Stimulated activated naive CD4-positive, alpha-beta T cell (primary cell): Measurements from ENCODE around the gene SLC19A1.

ENCODE experiments used
- DNase-seq, 6 experiments: peaks; one replicate each; lab custom pipeline; 2025; lab: John Stamatoyannopoulos, UW

Gene SLC19A1

DNA sequence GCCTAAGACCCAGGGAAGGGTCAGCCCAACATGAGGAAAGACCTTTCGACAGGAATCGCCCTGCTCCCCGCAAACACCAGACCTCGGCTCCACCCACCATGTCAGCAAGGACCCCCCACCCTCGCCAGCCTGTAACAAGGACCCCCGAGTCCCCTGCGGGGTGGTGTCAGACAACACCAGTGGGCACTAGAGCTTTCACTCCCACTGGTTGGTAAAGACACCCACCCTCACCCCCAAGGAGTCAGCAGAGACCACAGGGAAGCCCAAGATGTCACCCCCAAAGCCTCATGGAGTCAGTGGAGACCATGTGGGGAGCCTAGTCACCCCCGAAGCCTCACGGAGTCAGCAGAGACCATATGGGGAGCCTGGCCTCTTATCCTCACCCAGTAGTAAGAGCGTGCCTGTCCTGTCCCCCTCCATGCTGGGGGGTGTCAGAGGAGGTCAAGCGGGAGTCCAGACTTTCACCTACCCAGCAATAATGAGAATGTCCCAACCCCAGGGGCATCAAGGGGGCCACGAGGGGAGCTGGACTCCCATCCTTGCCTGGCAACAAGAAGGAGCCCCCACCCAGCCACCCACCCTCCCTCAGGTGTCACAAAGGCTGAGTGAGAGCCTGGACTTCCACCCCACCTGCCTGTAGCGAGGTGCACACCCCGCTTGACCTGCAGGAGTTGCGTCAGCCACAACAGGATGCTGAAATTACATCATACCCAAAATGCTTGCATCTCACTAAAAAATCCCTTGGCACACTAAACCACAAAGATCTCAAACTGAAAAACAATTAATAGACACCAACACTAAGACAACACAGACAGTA lies 24.8 kb downstream of the SLC19A1 start:
- no peak for DNase-seq

- DNase-seq: no peak
Observed at GRCh38 chr21:45516671-45517151, 25.5 kb downstream of the SLC19A1 start.

GRCh38 chr21:45516071-45516670 lies 26.1 kb downstream of the SLC19A1 start:
- DNase-seq: no peak

- no peak for DNase-seq
Observed at GRCh38 chr21:45515241-45516061, 26.8 kb downstream of the SLC19A1 start.

DNA sequence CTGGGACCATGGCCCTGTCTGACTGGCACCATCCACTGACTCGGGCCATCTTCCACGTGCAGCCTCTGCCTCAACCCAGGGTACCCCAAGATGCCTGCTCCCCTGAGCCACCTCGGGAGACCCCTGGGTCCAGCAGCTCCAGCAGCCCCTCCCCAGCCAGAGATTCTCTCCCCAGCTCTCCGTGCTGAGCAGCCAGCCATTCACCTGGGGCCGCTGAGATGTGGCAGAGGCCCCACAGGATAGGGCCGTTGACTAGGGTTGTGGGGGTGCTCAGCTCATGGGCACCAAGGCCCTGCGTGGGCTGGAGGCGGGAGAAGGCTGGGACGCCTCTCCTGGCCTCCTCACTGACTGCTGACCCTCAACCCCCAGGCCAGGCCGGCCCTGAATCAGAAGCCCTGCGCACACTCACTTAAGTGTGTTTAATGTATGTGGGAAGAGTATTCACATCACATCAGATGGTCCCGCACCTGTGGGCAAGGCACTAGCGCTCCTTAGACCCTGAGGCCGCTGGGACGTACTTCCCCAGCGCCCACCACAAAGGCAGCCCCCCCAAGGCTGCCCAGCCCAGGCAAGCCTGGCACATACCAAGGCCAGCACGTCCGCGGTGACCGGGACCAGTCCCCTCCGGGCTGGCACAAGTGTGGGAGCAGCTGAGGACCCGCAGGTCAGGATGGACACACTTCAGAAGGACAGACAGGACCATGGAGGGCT lies 27.8 kb downstream of the SLC19A1 start:
- DNase-seq: no peak

DNA sequence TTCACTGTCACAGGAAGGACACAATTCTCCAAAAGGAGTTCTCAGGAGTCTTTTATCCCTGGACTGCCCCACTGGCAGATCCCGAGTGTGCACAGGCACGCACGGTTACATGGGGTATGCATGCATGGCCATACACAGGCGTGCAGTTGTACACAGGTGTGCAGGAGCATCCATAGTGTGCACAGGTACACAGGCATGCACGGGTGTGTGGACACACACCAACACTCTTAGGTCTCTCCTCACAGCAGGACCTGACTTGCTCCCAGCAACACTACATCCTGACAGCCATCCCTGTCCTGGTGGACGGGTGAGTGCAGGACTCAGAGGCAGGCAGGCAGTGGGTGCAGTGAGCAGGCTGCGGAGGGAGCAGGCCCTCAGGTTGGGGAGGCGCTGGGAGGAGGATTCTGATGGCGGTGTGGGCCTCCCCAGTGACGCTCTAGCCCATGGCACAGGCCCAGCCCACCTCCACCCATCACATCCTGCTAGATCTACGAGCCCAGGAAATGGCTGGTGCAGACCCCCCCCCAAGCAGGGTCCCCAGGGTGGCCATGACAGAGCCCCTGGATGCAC lies 28.4 kb downstream of the SLC19A1 start:
- no peak for DNase-seq

DNA sequence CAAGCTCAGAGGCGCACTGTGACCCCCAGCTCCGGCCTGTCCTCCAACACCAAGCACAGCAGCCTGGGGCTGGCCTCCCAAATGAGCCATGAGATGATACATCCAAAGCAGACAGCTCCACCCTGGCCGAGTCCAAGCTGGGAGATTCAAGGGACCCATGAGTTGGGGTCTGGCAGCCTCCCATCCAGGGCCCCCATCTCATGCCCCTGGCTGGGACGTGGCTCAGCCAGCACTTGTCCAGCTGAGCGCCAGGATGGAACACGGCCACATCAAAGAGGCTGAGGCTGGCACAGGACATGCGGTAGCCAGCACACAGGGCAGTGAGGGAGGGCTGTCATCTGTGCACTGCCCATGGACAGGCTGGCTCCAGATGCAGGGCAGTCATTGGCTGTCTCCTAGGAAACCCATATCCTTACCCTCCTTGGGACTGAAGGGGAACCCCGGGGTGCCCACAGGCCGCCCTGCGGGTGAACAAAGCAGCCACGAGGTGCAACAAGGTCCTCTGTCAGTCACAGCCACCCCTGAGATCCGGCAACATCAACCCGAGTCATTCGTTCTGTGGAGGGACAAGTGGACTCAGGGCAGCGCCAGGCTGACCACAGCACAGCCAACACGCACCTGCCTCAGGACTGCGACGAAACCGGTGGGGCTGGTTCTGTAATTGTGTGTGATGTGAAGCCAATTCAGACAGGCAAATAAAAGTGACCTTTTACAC lies 29.1 kb downstream of the SLC19A1 start:
- no peak for DNase-seq

DNA sequence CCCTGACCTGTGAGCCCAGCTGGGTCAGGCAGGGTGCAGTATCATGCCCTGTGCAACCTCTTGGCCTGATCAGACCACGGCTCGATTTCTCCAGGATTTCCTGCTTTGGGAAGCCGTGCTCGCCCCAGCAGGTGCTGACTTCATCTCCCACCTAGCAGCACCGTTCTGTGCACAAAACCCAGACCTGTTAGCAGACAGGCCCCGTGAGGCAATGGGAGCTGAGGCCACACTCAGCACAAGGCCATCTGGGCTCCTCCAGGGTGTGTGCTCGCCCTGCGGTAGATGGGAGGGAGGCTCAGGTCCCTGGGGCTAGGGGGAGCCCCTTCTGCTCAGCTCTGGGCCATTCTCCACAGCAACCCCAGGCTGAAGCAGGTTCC lies 29.6 kb downstream of the SLC19A1 start:
- no peak for DNase-seq

DNA sequence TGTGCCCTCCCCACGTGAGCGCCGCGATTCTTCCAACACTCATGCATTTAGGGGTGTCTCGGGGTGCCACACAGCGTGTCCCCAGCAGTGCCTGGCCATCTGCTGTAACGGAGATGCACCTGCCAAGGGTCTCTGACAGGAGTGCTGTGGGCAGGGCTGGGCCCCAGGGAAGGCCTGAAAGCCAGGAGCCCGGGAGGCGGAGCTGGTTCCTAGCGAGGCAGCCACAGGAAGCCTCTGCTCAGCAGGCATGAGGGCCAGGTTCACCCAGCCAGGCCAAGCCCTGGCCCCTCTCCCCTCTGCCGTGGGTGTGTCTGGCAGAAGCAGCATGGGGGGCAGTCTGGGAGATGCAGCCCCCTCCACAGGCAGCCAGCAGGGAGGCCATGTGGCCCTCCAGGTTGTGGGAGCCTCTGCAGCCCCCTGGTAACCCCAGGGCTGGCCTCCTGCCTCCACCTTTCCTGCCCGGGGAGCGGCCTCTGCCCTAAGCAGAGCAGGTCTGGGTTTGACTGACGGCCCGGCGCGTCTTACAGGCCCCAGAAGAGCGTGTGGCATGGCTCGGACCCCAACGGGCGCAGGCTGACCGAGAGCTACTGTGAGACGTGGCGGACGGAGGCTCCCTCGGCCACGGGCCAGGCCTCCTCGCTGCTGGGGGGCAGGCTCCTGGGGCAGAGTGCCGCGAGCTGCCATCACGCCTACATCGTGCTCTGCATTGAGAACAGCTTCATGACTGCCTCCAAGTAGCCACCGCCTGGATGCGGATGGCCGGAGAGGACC lies 30.4 kb downstream of the SLC19A1 start:
- DNase-seq: no peak

DNA sequence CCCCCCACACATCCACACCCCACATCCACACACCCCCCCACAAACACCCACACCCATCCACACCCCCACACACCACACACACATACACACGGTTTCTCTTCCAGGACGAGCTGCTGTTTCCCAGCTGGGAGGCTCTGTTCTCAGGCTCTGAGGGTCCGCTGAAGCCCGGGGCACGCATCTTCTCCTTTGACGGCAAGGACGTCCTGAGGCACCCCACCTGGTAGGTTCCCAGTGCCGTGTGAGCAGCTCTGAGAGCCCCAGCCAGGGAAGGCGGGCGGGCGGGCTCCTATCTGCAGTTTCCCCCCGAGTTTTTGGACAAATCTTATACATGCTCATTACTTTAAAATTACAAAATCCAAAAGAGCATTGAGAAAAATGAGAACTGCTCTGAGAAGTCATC lies 31.2 kb downstream of the SLC19A1 start:
- DNase-seq: no peak

DNA sequence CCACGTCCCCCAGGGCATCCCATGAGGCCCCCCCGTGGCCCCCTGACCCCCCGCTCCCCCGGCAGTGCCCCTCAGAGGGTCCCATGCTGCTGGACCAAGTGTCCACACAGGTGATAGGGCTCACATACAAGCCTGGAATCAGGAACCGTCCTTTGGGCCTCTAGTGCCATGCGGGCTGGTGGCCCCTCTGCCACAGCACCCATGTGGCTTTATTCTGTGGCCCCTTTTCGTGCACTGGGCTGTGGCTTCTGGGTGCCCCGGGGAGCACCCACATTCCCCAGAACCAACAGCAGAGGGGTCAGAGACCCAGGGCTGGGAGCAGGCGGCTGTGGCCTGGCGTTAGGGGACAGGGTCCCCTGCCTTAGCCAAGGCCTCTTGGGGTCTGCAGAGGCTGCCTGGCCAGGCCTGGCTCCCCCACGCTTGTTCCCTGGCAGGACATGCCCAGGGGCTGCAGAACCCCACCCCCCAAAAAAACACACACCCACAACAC lies 31.7 kb downstream of the SLC19A1 start:
- no peak for DNase-seq

- no peak for DNase-seq
Observed at GRCh38 chr21:45509566-45510465, 32.4 kb downstream of the SLC19A1 start.

DNA sequence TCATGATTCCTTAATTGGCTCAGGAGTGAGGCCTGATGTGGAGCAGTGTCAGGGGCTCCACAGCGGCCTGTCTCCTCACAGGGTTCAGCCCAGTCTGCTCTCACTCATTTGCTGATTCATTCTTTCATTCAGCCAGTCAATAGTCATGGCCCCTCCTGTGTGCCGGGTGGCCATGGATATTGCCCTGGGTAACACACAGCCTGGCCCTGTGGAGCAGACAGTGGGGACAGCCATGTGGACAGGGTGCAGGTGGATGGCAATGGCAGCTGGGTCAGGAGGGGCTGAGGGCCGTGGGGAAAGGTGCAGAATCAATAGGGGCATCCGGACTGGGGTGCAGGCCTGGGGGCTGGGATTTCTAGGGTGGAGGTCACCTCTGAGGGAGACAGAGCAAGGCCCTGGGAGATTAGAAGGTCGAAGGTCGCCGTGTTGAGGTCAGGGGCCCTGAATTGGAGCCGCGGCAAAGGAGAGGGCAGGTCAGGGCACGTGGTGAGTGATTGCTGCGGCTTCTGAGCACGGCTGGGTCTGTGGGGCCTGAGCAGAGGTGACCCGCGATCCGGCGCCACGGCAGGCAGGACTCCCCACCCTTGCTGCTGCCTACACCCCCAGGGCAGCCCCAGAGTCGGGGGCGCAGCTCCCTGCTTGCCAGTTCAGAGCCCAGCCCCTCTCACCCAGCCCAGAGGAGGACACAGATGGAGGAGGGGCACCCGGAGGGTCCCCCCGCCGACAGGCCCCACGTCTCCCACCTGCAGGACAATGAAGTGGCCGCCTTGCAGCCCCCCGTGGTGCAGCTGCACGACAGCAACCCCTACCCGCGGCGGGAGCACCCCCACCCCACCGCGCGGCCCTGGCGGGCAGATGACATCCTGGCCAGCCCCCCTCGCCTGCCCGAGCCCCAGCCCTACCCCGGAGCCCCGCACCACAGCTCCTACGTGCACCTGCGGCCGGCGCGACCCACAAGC lies 33.4 kb downstream of the SLC19A1 start:
- no peak for DNase-seq

- DNase-seq: no peak
Observed at GRCh38 chr21:45507888-45508508, 34.2 kb downstream of the SLC19A1 start.

DNA sequence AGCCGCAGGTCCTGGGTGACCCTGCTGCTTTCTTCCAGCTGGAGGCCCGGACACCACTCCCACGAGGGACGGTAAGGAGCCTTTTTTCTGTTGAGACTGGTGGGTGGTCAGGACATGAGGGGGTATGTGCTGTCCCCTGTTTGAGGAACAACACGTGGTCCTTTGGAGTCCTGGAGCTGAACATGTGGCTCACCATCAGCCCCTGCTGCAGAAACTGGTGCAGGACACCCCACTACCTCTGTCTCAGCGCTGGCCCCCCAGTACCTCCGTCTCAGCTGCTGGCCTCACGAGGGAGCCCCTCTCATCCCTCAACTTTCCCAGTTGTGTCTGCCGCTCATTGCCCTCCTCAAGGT lies 34.7 kb downstream of the SLC19A1 start:
- no peak for DNase-seq

GRCh38 chr21:45506836-45507522 lies 35.3 kb downstream of the SLC19A1 start:
- DNase-seq: no peak

DNA sequence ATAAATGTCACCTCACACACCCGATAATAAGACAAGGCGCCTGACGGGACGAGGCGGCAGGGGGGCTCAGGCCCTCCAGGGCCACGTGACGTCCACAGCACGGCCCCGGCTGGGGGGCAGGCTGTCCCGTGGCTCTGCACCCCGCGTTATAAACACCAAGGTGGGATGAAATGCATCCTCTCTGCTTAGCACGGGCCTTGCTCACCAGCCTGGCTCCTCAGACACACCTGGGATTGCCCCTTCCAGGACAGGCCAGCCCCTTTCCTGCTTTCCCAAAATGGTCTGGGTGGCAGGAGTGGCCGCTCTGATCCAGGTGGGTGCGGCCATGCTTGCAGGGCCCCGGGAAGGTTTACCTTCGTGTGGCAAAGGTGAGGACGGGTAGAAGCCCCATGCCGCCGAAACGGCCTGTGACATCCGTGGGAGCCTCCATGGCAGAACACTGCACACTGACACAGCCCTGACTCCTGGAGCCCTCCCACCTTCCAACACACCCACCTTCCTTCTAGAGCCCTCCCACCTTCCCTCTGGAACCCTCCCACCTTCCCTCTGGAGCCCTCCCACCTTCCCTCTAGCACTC lies 35.9 kb downstream of the SLC19A1 start:
- no peak for DNase-seq
